NCI-H774 (cell line): ENCODE data around the gene JUNB.
A peak's percentile ranks its signal among the peaks of the same experiment; 100 is the strongest.

Experiments used
- DNase-seq: peaks from one replicate; lab custom pipeline; 2025; lab: John Stamatoyannopoulos, UW

Gene JUNB

DNA sequence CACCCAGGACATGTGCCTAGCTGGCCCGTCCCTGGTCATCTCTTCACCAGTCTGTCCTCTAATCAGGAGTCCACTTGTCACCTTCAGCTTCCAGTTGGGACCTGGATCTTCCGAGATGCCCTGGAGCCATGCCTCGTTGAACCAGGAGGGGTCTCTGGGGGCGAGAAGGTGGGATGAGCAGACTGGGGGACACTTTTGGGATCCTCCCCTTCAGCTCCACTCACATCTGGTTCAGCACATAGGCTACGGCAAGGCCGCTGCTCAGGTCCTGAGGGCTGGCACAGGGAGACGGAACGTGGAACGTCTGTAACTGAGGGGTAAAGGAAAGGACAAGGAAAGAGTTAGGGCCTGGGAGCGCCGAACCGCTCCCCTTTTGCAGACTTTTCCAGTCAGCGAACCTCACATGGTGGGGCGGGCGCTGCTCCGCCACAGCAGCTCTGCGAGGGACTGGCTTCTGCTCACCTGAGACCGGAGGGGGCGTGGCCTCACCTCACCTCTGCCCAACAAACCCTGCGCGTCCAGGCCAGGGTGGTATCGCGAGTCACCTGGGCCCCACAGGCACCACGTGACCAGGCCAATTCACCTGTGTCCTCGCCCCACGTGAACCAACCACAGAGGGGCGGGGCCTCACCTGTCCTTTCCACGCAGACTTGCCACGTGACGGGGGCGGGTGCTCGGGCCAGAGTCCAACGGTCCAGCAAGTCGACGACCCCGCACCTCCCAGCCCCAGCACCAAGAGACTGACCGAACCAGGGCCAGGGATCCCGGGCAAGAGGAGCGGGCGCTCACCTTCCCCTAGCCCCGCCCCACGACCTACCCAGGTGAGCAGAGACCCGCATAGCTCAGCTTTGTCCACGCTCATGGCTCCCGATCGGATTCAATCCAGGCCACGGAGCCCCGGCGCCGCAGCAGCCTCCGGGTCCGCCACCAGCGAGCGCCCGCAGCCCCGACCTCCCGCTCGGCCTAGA is 16.4 kb upstream of the JUNB start, which contains the start of gene HOOK2:
TSS of gene HOOK2 (minus strand) at position 965 of the 968 bp plus-strand sequence. CDS start at position 862, 103 bp downstream.
- DNase-seq = peak; percentile 86

DNA sequence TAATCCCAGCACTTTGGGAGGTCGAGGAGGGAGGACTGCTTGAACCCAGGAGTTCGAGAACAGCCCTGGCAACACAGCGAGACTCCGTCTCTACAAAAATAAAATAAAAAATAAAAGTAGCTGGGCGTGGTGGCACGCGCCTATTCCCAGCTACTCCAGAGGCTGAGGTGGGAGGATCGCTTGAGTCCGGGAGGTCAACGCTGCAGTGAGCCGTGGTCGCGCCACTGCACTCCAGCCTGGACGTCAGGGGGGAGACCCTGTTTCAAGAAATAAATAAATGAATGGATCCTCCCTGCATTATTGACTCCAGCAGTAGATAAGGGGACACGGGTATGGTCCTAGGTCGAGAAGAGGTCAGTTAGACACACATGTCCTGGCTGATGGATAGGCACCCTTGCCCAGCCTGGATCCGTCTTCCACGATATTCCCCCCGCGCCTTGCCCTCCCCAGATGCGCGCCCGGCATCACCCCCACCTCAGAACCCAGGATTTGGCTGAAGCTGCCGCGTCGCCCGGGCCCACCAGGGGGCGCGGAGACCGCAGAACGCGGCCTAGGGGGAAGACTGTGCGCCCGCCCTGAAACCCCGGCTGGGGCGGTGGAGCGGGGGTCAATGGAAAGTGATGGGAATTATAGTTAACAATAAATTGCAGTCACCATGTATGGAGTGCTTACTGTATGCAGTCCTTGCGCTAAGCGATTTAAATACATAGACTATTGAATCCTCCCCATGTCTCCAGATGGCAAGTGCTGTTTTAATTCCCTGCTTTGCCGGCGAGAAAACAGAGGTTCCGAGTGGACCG is 13.9 kb upstream of the JUNB start:
- DNase-seq = peak; percentile 63

DNA sequence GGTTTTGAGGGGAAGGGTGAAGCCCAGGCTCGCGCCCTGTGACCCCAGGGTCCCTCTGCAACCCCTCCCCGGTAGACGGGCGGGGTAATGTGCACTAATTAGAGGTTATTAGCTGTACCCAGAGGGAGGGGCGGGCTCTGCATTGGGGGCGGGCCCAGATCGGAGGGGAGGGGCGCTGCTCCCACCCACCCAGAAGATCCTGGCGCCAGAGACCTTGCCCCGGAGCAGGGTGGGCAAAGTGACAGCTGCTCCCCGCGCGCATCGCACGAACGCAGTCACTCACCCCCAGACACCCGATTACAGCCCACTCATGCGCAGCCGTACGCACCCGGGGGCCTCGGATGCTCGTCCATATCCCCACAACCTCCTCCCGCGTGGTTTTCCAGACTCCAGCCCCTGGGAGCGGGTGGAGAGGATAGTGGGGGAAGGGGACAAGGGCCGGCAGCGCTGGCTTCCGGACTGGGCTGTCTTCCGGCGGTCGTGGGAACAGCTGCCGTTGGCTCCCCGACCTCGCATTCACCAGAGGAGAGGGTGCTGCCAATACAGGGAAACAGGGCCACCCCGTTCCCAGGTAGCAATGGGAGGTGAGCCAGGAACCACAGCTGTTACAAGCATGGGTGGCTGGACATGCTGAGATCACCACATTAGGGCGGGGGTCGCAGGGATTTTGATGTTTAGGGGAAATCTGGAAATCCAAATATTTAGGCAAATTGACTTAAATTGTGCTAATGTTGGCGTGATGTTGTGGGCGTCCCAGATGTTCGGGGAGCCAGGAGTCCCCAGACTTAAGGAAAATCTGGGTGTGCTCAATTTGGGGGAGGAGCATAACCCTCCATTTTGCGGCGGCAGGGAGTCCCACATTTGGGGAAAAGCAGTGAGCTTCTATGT is 13.0 kb upstream of the JUNB start:
- DNase-seq = peak; percentile 44

DNA sequence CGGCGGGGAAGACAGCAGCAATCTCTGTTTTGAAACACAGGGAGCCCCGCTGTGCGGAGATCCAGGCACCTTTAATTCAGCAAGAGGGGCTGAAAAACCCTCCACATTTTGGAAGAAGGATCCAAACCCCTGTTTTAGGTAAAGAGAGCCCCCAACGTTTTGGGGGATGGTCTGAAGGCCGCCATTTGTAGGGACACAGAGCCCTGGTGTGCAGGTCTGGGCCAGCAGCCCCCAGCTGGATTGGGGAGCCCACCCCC is 12.5 kb upstream of the JUNB start:
- no peak for DNase-seq

DNA sequence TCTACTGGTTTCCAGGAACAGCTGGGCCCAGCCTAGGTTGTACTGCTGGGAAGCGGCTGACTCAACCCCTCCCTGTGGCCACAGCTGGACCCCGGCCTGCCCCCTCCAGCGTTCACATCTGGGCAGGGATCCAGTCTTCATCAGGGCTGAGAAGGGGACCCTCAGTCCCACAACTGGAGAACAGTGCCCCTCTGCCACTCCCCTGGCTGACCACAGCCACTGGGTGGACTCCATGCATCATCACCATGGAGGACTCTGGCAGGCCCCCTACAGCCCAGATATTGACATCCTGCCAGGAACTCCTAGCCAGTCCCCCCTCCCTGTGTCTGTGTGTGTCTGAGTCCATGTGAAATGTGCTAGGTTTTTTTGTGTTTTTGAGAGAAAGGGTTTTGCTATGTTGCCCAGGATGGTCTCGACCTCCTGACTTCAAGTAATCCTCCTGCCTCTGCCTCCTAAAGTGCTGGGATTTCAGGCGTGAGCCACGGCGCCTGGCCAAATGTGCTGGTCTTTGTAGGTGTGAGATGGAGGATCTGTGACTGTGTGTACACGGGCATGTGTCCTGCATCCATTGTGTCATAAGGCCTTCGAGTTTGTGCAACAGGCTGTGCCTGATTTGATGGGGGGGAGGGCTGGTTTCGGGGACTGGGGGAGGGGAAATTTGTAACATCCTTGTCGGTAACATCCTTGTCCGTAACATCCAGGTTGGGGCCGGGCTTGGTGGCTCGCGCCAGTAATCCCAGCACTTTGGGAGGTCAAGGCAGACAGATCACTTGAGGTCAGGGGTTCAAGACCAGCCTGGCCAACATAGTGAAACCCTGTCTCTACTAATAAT is 11.9 kb upstream of the JUNB start:
- no peak for DNase-seq

DNA sequence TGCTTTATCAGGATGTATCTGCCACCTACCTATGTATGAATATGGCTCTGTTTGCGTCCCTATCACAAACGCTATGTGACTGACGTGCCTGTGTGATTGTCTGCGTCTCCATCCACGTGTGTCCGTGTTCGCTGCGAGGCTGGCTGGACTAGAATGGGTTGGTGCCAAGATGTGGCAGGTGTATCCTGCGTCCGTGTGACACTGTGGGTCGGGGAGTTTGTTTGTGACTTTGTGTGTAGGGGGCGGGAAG is 9.2 kb upstream of the JUNB start:
- no peak for DNase-seq

DNA sequence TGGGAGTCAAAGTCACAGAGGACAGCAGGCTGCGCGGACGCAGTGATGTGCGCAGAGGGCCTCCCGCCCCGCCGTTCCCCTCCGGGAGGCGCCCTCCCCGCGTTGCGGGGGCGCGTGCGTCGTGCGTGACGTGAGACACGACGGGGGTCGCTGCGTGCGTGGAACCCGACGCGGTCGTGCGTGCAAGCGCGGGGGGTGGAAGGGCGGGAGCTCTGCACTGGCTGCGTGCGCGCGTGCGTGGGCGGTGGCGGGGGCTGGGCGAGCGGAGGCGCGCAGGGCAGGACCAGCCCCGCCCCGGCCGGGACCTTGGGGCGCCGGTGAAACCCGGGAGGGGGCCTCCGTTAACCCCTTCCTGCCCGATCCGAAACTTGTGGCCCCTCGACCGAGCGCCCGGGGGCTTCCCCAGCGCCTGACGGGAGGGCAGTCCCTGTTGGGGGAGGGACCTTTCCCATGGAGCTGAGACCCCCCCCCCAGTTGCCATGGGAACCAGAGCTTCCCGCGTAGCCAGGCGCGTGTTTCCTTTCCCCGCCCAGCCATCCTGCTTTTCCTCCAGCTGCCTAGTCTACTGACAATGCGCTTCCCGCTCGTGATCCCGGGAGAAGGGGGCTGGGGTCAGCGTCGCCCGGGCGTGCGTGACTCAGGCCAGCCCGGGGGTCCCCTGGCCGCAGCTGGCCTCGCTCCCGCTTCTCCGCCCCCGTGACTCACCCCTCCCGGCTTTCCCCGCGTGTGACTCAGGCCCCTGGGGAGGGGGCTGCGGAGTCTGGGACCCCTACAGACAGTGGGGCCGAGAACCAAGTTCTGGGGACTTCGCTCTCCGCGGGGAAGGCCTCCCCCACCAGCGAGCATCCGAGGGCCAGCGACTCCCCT is 8.6 kb upstream of the JUNB start:
- DNase-seq = peak; percentile 69

DNA sequence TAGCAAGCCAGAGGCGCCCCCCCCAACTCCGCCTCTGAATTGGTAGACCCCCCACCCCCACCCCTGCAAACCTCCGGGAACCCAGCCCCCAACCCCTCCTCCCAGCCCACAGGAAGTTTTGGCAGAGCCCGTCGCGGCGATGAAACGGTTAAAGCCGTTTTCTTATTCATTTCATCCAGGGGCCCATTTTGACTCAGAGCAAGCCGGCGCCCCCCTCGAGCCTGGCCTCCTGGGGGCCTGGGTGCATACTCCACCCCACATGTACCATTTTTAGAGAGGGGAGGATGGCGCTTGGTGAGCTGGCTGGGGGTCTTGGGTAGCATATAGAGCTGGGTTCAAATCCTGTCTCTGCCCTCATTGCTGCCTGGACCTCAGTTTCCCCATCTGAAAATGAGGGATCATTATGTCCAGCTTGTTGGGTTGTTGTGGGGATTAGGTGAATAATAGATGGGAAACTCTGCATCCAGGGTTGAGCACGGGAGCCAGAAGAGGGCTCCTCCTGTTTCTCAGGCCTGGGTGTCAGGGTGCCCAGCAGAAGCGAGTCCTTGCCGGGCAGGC is 7.9 kb upstream of the JUNB start:
- DNase-seq = no peak

DNA sequence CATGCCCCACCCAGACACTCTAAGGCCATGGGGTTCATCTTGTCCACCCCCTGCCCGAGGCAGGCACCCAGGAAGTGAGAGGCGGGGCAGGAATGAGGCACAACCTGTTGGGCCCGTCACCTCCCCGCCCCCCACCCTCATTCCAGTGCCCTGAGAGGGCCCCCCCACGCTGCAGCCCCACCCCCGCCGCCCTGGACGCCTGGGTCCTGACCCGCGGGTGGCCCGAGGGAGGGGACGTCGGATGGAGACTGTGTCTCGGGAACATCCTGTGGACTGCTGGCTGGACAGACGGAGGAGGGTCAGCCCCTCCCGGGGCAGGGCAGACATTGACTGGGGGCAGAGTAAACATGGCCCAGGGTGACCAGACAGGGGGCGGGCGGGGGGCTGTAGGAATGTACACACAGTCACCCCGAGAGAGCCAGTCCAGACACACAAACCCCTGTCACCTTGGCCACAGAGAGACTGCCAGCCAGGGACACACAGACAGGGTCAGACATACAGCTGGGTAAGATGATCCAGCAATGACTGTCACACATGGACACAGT is 7.4 kb upstream of the JUNB start:
- DNase-seq = no peak

DNA sequence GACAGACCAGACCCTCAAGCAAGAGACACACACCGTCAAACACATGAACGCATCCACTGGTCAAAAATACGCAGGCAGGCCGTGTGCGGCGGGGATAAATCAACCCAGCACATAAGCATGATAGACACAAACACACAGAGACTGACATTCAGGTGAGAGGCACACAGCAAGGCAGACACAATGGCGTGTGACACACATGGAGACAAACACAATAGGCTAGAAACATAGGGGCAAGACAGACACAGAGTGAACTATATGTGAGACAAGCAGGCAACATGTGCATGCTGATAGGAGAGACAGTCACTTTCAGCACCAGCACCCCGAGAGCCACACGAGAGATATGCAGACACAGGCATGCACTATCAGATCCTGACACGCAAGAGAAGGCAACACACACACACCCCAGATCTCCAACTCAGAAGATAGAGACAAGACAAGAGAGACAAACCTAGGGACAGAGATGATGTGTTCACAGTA is 6.9 kb upstream of the JUNB start:
- DNase-seq = no peak

DNA sequence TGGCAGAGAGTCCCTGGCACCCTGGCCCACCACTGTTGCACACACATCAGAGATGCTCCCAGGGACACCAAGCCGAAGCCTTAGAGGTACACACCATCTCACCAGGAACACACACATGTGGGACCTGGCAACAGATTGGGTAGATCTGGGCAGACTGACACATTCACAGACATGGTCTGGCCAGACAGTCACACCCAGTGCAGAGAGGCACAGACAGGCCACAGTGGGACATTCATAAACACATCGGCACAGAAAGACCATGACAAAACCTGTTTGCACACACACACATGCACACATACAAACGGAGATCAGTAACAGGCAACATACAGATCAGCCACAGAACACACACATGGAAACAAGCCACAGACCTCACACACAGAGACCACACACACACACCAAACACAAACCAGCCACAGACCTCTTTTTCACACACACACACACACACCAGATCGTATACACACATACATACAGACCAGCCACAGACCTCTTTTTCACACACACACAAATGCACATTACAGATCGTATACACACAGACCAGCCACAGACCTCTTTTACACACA is 6.3 kb upstream of the JUNB start:
- DNase-seq = no peak

DNA sequence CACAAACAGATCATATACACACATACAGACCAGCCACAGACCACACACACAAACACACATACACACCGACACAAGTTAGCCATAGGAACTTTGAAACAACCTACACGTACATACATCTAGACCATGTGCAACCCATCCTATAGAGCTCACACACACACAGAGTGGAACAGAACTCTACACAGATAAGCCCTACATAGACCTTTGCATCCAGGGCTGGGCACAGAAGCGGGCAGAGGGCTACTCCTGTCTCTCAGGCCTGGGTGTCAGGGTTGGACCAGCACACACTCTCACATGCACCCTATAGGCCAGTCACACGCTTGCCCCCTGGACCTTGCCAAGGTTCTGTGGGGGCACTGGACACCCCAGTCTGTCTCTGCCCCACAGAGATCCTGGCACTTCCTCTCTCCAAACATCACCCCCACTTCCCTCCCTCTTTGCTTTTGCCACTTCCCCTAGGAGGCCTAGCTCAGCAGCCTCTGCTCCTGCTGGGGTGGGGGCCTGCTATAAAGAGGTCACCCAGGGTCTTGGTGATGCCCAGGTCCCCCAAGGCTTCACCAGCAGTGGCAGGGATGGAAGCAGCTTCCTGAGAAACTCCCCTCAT is 5.8 kb upstream of the JUNB start:
- DNase-seq = no peak

DNA sequence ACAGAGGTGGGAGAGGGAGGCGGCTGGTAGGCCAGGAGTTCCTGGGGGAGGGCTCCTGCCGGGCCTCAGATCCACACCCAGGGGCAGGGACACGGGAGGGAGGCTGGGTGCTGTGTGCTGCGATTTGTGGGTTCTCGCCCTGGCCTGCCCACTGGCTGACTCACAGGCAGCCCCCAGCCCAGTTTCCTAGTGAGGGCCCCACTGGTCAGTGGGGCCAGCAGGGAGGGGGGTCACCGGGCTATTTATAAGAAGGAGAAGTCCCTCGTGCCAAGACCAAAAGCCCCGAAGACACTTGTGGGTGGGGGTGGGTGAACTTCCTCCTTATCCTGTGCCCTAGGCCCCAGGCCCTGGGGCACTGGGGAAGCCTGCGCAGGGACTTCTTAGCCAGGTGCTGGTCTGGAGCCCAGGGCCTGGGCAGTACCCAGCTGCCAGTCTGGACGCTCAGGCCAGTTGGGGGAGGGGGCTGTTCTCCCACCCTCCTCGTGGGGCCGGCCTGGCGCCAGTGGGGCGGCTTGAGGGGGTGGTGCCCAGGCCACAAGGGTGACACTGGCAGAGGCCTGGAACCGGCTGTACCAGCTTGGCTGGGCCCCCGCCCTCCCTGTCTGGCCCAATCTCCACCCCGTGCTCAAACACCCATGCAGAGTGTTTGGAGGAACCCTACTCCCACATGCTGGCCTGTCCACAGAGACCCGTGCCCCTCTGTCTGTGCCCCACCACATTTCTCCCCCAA is 5.0 kb upstream of the JUNB start:
- DNase-seq = no peak

DNA sequence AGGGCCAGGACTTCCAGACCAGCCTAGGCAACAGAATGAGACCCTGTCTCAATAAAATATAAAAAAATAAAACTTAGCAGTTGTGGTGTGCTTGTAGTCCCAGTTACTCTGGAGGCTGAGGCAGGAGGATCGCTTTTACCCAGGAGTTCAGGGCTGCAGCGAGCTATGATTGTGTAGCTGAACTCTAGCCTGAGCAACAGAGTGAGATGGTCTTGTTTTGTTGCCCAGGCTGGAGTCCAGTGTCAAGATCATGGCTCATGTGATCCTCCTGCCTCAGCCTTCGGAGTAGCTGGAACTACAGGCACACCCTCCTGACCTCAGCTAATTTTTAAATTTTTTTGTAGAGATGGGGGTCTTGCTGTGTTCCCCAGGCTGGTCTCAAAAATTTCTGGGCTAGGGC is 4.3 kb upstream of the JUNB start:
- no peak for DNase-seq

DNA sequence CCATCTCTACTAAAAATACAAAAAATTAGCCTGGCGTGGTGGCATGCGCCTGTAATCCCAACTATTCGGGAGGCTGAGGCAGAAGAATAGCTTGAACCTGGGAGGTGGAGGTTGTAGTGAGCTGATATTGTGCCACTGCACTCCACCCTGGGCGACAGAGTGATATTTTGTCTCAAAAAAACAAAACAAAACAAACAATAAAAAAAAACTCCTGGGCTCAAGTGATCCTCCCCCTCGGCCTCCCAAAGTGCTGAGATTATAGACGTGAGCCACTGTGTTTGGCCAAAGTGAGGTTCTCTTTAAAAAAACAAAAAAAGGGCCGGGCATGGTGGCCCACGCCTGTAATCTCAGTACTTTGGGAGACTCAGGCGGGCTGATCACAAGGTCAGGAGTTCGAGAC is 3.8 kb upstream of the JUNB start:
- DNase-seq = no peak

DNA sequence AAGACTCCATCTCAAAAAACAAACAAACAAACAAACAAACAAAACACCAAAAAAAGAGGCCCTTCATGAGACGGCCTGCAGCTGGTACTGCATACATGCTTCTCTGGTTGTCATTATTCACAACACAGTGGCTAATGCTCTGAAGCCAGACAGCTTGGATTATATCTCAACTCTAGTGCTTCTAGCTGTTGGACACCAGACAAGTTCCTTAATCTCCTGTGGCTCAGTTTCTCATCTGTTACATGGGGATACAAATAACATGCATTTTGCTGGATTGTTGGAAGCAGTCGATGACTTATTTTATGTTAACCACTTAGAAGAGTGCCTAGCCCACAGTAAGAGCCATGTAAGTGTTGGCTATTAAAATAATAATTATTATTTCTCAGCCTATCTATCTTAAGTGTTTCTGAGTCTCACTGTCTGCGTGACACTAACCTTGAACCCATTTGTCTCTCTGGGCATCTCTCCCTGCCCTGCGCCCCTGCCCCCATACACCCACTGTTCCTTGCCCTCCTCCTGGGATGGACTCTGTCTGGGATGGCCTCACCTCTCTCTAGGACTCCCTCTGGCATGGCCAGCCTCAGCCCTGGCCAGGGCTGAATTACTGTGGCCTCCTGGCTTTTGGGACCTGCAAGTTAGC is 3.1 kb upstream of the JUNB start:
- no peak for DNase-seq

DNA sequence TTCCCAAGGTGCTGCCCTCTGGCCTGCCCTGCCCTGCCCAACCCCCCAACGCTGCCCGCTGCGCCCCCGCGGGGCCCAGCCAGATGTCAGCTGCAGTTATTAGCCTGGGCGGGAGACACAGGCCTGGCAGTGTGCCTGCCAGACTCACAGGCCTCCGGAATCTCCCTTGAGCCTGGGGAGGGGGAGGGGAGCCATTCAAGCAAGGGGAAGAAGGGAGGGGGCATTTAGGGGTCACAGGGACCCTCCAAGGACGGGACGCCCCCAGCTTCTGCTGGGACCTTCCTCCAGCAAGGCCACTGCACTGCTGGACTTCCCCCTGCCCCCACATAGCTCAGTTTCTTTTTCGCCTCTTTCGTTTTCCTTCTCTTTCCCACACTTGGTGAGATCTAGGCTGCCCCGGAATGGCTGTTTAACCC is 2.6 kb upstream of the JUNB start:
- DNase-seq = peak; percentile 48
